Measurements from ENCODE around the gene NDUFS6.

DNA sequence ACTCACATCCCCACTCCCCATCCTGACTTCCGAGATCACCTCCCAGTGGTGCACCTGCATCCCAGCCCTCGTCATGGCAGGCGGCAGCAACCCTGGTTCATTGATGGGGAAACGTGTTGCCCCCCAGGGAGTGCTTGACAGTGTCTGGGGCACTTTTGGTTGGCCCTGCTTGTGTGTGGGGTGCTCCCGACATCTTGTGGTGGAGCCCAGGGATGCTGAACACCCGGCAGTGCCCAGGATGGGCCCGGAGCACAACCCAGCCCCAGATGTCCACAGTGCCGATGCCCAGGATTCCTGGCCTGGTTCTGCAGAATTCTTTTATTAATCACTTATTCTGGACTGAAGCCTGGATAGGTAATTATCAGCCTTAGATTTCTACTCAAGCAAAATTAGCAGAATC is 5.3 kb upstream of the NDUFS6 start:
- TF ChIP-seq, protein P1, sequence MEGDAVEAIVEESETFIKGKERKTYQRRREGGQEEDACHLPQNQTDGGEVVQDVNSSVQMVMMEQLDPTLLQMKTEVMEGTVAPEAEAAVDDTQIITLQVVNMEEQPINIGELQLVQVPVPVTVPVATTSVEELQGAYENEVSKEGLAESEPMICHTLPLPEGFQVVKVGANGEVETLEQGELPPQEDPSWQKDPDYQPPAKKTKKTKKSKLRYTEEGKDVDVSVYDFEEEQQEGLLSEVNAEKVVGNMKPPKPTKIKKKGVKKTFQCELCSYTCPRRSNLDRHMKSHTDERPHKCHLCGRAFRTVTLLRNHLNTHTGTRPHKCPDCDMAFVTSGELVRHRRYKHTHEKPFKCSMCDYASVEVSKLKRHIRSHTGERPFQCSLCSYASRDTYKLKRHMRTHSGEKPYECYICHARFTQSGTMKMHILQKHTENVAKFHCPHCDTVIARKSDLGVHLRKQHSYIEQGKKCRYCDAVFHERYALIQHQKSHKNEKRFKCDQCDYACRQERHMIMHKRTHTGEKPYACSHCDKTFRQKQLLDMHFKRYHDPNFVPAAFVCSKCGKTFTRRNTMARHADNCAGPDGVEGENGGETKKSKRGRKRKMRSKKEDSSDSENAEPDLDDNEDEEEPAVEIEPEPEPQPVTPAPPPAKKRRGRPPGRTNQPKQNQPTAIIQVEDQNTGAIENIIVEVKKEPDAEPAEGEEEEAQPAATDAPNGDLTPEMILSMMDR (conservative IDR thresholded peaks at IDR 0.05; ENCODE audit: low read depth, low read length): no peak
- no peak for TF ChIP-seq EZH2 (IDR thresholded peaks at IDR 0.05; ENCODE audit: borderline replicate concordance, low read depth, low read length, poor library complexity, severe bottlenecking)
